H1 (cell line): Measurements from ENCODE around the gene TTC28. TPM values are rescaled to one million over a fixed set of nuclear protein-coding genes. Genes with fewer than 3 reads are reported as not detected.

ENCODE experiments used
- BRCA1 ChIP-seq: IDR thresholded peaks from 2 replicates; pipeline ENCODE4 v1.6.1; 2012; ENCODE audit warnings: low read depth, low read length, improper control_type of control experiment
- GTF2F1 ChIP-seq: IDR thresholded peaks from 2 replicates; pipeline ENCODE4 v1.6.1; 2012; ENCODE audit warnings: low read depth, low read length, improper control_type of control experiment, borderline replicate concordance
- SP2 ChIP-seq: IDR thresholded peaks from 2 replicates; pipeline ENCODE4 v1.6.1; 2012; ENCODE audit warnings: mild to moderate bottlenecking, low read length, inconsistent platforms
- YY1 ChIP-seq: IDR thresholded peaks from 2 replicates; pipeline ENCODE4 v1.6.1; 2011; ENCODE audit warnings: low read depth, mild to moderate bottlenecking, low read length
- polyA plus RNA-seq, 7 experiments: library from polyadenylated mRNA; depleted of rRNA in 3 of 7; stranded (reverse) in 5 of 7; unstranded in 2 of 7; fragments of >200 nt in 5 of 7; fragments of 200-250 nt in 2 of 7; gene quantifications; 1 replicate in 5 of 7; 2 replicates in 1 of 7; 4 replicates in 1 of 7; pipeline versions ENCODE4 v1.2.1 to v1.2.3, GENCODE V29; 2011 to 2013; ENCODE audit warnings: missing spikeins in 2 of 7, mixed read lengths in 2 of 7
- total RNA-seq: library from RNA; stranded (reverse); fragmentation: NEBNext Ultra II Directional; extraction: Animal tissue kit (Norgen Biotek cat#: 25700); gene quantifications from 2 replicates; pipeline ENCODE4 v1.2.1, GENCODE V29; 2021

Gene TTC28
- total and polyA plus RNA-seq, 2 of the 8 experiments (the other 6 are each of a cell fraction or from before 2014, with no cell fraction given) = 2.6 to 12.6 TPM

DNA sequence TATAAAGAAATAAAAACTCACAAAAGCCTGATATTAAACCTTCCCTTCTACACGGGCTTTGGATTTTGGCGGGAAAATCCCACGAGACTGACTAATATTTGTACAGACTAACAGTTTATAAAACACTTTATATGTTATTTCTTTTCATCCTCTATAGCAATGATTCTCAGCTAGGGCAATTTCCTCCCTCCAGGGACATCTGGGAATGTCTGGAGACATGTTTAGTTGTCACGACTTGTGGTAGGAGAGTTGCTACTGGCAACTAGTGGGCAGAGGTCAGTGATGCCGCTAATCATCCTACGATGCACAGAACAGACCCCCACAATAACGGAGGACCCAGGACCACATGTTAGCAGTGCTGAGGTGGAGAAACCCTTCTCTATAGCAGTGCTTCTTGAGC is 455.8 kb downstream of the TTC28 start (continued):
- TF ChIP-seq GTF2F1 (no peak), SP2 (no peak), BRCA1 (no peak), YY1 (no peak)
